ENCODE results near the gene AFMID.
"Not testable (repeated sequence)": the region's sequence is repeated elsewhere in the genome, so short reads cannot be mapped to it uniquely, and the experiment has no call there.

The AFMID gene

DNA sequence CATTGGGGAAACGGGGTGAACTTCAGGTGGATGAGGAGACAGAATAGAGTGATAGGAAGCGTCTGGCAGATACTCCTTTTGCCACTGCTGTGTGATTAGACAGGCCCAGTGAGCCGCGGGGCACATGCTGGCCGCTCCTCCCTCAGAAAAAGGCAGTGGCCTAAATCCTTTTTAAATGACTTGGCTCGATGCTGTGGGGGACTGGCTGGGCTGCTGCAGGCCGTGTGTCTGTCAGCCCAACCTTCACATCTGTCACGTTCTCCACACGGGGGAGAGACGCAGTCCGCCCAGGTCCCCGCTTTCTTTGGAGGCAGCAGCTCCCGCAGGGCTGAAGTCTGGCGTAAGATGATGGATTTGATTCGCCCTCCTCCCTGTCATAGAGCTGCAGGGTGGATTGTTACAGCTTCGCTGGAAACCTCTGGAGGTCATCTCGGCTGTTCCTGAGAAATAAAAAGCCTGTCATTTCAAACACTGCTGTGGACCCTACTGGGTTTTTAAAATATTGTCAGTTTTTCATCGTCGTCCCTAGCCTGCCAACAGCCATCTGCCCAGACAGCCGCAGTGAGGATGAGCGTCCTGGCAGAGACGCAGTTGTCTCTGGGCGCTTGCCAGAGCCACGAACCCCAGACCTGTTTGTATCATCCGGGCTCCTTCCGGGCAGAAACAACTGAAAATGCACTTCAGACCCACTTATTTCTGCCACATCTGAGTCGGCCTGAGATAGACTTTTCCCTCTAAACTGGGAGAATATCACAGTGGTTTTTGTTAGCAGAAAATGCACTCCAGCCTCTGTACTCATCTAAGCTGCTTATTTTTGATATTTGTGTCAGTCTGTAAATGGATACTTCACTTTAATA is 37.3 kb downstream of the AFMID start:
- DNase-seq, result no peak

DNA sequence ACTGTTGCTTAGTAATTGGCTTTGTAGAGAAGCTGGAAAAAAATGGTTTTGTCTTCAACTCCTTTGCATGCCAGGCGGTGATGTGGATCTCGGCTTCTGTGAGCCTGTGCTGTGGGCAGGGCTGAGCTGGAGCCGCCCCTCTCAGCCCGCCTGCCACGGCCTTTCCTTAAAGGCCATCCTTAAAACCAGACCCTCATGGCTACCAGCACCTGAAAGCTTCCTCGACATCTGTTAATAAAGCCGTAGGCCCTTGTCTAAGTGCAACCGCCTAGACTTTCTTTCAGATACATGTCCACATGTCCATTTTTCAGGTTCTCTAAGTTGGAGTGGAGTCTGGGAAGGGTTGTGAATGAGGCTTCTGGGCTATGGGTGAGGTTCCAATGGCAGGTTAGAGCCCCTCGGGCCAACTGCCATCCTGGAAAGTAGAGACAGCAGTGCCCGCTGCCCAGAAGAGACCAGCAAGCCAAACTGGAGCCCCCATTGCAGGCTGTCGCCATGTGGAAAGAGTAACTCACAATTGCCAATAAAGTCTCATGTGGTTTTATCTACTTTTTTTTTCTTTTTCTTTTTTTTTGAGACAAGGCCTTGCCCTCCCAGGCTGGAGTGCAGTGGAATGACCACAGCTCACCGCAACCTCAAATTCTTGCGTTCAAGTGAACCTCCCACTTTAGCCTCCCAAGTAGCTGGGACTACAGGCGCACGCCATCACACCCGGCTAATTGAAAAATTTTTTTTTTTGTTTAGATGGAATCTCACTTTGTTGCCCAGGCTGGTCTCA is 38.1 kb downstream of the AFMID start:
- DNase-seq, result no peak

DNA sequence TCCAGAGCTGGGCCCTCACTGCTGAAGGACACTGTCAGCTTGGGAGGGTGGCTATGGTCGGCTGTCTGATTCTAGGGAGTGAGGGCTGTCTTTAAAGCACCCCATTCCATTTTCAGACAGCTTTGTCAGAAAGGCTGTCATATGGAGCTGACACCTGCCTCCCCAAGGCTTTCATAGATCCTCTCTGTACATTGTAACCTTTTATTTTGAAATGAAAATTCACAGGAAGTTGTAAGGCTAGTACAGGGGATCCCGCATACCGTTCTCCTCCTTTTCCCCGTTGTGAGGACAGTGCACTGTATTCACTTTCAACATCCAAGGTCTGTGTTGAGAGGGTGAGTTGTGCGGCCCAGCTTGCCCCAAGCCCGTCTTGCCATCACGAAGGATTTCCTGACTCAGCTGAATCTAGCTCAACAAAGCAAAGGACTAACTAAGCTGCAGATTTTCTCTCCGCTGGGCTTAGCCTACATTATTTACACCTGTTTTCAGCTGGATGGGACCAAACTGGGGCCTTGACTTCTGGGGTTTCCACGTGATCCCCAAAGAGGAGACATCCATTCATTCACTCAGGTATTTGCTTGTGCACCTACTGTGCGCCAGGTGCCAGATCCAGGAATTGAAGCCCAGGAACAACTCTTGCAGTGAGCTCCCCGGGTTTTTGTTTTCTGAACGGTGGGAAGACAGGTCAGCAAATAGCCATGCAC is 39.0 kb downstream of the AFMID start:
- no peak for DNase-seq

DNA sequence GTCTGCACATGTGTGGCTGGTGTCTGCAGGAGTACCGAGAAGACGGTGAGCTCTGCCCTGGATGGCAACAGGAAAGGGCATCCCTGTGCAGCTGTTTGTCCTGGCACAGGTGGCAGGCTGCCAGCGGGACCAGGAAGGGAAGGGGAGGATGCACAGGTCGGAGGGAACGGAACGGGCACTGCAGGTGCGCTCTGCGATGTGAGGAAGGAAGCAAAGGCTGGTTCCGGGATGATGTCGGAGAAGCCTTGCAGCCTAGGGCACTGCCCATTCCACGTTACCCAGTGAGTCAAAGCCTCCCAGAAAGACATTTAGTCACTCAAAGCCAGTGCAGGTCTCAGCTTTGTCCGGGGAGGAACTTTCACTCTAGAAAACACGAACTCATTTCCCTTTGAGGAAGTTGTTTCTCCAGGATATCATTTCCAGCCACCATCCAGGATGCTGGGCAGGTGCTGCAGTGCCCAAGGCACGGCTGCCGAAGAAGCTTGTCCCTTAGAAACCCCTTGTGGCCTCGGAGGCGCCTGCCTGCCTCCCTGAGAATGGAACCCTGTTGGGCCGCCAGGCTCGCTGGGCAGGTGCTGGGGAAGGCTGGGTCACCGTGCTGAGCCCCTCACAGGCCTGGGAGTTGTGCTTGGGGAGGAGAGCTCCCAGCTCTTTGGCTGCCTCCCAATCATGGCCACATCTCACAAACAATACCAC is 39.7 kb downstream of the AFMID start:
- no peak for DNase-seq

DNA sequence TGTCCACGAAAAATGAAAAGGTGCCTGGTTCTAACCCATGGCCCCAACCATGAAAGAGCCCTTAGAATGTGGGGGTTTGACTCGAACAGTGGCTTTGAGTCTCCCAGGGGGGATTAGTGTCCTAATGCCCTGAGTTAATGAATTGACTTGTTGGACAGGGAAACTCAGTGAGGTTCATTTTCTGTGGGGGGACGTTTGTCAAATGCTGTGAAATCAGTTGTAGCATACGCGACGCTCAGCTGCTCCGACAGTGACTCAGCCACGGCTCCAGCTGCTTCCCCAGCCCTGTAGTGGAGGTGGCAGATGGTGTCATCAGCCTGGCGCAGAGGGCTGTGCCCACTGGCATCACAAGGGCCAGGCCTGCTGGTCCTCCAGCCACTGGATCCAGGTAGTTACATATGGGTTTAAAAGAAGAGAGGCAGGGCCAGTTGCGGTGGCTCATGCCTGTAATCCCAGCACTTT is 40.3 kb downstream of the AFMID start:
- no peak for DNase-seq

DNA sequence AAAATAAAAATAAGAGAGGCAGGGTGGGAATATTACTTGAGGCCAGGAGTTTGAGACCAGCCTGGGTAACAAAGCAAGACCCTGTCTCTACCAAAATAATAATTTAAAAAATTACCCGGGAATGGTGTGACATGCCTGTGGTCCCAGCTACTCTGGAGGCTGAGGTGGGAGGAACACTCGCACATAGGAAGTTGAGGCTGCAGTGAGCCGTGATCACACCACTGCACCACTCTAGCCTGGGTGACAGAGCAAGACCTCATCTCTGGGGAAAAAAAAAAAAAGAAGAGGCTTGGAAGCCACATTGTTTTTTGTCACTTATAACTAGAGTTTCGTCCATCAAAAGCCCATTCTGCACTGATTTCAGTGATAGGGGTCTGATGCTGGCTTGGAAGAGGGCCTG is 41.0 kb downstream of the AFMID start:
- no peak for DNase-seq

DNA sequence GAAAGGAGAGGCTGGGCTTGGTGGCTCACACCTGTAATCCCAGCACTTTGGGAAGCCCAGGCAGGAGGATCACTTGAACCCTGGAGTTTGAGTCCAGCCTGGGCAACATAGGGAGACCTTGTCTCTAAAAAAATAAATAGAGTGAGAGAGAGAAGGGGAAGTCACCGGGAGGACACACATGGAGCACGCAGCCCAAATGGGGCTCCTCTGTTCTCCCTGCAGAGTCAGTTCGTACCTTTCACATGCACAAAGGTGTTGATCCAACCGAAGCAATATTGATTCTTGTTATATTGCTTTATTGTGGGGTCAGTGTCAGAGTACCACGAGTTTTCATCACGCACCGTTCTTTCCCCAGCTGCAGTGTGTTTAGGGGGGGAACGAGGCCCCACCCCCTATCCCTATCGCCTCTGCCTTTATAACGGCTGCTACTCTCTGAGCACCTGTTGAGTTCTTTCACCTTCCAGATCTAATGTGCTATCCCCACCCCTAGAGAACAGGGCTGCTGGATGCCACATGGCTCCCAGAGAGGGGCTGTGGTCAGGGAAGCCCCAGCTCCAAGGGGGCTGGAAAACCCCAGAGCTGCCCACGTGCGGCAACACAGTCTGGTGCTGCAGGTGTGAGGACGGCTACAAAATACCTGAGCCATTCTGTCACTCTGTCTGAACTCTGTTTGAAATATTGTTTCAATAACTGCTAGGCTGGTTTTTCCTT is 43.2 kb downstream of the AFMID start:
- DNase-seq, result no peak

DNA sequence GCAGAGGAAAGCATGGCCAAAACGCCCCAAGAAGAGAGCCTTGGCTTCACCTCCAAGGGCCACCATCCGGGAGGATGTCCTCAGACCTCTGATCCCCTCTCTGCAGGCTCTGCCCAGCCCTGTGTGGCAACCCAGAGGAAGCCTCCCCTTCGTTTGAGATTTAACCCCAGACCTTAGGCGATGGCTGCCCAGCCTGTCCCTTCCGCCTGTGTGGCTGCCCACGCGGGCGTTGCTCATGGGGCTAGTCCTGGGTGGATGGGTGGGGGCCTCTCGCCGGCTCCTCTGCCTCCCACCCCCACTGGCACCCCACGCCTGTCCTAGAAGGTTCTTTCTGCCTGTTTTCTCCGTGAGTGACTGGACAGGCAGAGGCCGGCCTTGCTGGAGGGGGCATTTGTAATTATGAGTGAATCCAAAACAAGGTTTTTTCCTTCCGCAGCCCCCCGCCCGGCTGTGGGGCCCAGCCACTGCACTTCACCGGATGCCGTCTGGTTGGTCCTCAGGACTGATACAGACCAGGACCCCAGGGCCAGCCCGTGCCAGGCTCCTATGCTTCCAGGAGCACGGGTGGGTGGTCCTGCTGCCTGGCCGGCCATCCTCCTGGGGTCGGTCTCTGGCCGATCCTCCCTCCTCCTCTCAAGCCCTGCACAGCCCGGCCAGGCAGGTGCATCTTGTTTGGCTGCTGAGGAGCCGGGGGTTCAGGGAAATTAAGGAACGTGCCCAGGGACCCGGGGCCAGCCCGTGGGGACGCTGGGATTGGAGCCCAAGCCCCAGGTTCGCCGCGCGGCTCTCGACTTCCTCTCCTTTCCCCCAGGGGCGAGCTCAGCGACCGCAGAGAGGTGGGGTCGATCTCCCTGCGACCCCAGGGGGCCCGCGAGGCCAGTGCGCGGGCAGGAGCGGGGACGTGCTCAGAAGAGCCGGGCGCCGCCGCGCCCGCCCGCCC is 44.1 kb downstream of the AFMID start, which contains the start of gene TMEM235:
Gene TMEM235, plus strand, starts transcription at position 636 of the 940 bp plus-strand sequence. CDS start 393 bp downstream, outside the sequence.
- no peak for DNase-seq

DNA sequence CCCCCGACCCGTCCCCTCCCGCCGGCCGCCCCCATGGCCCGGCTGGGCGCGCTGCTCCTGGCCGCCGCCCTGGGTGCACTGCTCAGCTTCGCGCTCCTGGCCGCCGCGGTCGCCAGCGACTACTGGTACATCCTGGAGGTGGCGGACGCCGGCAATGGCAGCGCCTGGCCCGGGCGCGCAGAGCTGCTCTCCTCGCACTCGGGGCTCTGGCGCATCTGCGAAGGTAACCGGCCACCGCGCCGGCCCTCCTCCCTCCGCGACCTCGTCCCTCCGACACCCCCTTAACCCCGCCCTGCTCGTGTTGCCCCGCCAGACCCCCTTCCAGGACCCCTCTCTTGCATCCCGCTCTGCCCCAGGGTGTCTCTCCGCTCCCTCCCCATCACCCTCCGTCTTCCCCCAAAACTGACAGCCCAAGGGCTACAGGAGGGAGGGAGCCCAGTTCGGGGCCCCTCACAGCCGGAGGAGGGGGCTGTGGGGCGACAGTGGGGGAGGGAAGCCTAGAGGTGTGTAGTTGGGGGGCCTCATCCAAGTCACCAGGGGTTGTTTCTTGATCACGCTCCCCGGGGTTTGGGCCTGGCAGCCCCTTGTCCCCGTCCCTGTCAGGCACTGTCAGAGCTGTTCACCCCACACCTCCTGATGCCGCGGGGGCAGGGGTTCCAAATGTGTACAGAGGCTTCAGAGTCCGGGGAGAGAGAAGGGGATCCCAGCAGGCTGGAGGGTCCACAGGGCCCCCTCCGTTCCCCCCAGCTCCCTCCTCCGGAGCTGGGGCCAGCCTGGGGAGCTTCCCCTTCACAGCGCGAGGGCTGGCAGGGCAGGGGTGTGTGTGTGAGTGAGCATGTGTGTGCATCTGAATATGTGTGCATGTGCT is 45.1 kb downstream of the AFMID start:
- DNase-seq, result no peak

DNA sequence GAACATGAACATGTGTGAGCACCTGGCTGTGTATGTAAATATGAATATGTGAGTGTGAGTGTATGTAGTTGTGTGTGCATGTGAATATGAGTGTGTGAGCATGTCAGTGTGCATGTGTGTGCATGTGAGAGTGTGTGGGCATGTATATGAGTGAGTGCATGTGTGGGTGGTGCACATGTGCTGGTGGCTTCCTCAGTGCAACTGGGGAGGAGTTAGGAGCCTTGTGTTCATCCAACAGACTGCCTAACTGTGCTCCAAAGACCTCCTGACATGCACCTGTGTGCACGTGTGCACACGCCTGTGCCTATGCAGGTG is 45.7 kb downstream of the AFMID start:
- no peak for DNase-seq

DNA sequence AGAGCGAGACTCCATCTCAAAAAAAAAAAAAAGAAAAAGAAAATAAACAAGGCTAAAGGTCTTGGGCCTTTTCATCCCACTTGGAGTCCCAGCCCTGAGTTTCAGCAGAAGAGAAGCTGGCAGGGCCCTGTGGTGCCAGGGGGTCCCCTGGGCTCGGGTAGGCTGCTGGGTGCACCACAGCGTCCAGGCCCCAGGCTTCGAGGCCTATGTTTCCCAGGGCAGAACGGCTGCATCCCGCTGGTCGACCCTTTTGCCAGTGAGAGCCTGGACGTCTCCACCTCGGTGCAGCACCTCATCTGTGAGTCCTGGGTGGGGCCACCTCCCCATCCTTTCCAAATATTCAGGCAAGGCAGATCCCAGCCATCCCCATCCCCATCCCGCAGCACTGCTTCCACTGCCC is 46.5 kb downstream of the AFMID start:
- DNase-seq, result no peak

DNA sequence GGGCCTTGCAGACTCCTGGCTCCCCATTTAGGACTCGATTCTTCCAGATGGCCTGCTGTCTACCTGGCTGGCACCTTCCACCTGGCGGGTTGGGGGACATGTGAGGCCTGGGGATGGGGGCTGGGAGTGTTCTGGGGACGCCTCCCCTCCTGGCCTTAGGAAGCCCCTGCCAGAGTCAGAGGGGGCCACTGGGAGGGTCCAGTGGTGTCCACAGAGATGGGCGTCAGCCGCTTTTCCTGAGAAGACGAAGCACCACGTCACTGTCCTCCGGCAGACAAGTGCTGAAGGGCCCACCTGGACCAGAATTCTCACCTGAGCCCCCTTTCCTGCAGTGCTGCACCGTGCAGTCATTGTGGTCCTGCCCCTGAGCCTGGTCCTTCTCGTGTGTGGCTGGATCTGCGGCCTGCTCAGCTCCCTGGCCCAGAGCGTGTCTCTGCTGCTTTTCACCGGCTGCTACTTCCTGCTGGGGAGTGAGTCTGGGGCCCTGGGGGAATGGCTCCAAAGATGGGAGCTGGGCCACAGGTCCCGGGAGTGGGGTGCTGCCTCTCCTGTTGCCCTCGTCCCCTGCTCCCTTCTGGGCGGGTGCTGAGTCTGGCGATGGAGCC is 47.2 kb downstream of the AFMID start:
- DNase-seq, result no peak

DNA sequence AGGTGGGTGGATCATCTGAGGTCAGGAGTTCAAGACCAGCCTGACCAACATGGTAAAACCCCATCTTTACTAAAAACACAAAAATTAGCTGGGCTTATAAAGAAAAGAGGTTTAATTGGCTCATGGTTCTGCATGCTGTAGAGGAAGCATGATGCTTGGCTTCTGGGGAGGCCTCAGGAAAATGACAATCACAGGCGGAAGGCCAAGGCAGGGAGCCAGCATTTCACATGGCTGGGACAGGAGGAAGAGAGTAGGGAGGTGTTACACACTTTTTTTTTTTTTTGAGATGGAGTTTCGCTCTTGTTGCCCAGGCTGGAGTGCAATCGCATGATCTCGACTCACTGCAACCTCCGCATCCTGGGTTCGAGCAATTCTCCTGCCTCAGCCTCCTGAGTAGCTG is 47.9 kb downstream of the AFMID start:
- DNase-seq, result not testable (repeated sequence)

DNA sequence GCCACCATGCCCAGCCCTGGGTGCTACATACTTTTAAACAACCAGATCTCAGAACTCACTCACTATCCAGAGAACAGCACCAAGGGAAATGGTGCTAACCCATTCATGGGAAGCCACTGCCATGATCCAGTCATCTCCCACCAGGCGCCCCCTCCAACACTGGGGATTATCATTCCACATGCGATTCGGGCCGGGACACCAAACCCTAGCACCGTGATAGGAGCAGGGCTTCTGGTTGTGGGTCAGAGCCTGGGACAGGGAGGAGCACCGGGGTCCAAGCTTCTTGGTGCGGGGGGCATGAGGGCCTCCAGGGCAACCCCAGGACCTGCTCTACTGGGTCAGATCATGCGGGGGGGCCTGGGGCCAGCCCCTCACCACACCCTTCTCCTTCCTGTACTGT is 48.7 kb downstream of the AFMID start:
- DNase-seq, result no peak

DNA sequence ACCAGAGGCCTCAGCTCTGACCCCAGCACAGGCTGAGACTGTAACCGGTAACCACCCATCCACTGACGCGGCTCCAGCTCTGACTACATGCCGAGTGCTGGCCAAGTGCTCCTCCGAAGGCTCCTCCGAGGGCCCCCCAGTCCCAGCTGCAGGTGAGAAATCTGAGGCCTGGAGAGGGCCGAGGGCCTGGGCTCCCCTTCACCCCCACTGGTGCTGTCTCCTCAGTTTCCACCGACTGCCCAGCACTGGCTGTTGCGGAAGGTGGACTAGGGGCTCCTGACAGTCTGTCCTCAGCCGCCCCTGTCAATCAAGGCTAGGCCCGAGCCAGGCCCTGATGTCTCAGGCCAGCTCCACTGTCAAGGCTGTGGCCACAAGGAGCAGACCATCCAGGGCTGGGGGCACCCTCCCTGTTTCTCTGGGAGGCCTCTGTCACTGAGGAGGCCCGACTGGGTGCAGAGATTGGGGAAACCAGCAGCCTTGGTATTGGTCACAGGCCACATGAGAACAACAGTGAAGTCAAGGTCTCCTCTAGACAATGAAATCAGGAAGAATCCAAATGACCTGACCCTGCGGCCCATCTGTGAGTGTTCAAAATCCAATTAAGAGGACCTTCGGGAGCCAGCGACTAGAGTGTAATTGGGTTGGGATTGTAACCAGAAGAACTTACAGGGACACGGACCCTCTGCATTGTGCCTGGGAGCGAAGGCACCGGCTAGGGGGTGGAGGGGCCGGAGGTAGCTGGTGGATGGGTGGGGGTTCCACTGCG is 49.4 kb downstream of the AFMID start:
- DNase-seq, result no peak

DNA sequence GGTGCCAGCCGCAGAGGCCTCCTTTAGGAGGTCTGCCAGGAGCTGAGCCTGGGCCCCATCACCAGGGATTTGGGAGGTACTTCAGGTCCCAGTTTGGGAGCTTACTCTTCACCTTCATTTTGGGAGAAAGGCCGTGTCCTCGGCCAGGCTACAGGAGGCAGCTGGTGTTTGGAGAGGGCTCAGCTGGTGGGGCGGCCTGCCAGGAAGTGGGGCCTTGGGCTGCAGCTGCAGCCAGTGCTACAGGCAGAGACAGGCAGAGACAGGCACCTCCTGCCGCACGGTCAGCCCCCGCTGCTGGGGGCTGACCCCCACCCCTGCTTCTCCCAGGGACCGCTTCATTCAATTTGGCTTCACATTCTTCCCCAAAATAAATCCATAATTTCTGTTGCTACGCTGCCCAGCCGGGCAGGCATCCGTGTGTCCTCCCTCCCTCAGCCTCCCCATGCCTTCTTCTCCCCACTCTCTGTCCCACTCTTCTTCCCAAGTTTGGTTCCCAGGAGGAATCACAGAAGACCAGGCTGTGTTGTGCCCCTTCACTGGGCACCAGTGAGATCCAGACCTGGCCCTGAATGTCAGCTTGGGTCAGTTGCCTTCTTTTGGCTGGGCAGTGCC is 50.3 kb downstream of the AFMID start:
- no peak for DNase-seq

DNA sequence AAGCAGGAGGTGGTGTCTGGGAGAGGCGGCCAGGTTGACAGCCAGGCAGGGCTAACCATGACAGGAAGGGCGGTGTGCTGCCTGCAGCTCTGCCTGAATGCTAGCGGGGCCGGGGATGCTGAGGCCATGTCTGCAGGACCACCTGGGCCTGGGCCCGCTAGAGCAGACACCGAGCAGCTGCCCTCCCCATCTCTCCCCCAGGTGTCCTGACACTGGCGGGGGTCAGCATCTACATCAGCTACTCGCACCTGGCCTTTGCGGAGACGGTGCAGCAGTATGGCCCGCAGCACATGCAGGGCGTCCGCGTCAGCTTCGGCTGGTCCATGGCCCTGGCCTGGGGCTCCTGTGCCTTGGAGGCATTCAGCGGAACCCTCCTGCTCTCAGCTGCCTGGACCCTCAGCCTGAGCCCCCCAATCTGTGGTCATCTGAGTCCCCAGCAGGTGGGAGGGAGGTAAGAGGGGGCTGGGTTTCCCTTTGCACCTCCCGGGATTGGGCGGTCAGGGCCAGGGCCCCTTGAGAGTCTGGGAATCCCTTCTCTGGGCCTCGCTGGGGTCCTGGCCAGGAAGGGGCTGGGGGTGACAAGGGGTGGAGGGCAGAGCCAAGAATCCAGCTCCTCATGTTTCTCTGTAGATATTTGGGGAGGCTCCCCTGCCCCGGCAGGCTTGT is 51.8 kb downstream of the AFMID start:
- DNase-seq, result no peak

DNA sequence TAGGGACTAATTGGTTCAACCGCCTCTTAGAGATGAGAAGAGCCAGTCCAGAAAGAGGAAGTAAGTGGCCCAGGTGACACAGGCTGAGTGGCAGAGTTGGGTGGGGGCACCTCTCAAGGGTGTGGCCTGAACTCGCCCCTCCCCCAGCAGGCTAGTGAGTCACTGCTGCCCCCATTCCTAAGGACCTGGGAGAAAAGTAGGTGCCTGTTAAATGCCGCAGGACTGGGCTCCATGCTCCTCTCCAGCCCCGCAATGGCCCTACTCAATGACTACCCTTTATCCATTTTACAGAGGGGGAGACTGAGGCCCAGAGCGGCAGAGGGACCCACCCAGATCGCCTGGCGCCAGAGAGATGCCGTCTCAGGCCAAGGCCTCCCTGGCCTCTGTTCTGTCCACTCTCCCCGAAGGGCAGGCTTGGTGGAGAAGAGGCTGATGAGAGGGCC is 52.3 kb downstream of the AFMID start:
- no peak for DNase-seq

Measured in NCI-H2107 (cell line).